GM23338 (cell line): ENCODE results near the gene UHRF2.

Source experiments
- ZNF114 ChIP-seq: fragments of 250-450 bp; sonication (Bioruptor Pico); IDR thresholded peaks from 2 replicates; pipeline ENCODE4 v1.5.0; 2020; ENCODE audit warnings: mild to moderate bottlenecking, moderate library complexity
- TF ChIP-seq, protein P1 (sequence below), 2 experiments: fragments of 200-600 bp in 1 of 2; sonication (generic) in 1 of 2; conservative IDR thresholded peaks; 2 replicates each; pipeline versions ENCODE4 v1.5.1 to v1.6.1; 2016 to 2017; ENCODE audit warnings: antibody characterized with exemption in 2 of 2, low read depth in 2 of 2, mild to moderate bottlenecking in 2 of 2, moderate library complexity in 1 of 2

DNA sequence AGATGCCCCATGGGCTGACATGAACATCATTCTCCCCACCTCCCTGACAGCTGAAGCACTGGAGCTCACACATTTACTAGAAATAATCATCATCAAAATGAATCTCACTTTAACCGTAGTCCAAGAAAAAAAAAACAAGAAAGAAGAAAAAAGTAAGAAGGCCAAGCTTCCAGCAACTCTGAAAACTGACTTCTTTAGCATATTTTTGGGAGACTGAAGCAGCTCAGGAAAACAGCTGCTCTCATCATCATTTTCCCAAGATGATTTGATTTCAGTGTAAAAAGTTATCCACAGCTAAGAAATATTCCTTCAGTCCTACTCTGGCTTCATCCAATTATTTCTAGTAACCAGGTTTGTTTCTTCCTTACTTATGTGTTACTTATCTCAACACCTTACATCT, 140.9 kb downstream of the UHRF2 start:
- TF ChIP-seq, protein P1, sequence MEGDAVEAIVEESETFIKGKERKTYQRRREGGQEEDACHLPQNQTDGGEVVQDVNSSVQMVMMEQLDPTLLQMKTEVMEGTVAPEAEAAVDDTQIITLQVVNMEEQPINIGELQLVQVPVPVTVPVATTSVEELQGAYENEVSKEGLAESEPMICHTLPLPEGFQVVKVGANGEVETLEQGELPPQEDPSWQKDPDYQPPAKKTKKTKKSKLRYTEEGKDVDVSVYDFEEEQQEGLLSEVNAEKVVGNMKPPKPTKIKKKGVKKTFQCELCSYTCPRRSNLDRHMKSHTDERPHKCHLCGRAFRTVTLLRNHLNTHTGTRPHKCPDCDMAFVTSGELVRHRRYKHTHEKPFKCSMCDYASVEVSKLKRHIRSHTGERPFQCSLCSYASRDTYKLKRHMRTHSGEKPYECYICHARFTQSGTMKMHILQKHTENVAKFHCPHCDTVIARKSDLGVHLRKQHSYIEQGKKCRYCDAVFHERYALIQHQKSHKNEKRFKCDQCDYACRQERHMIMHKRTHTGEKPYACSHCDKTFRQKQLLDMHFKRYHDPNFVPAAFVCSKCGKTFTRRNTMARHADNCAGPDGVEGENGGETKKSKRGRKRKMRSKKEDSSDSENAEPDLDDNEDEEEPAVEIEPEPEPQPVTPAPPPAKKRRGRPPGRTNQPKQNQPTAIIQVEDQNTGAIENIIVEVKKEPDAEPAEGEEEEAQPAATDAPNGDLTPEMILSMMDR (conservative IDR thresholded peaks at IDR 0.05; ENCODE audit: low read depth in 2 of 2), result no peak
- TF ChIP-seq ZNF114, result no peak
